COLO829 (cell line): ENCODE results near the gene TNPO2.

ENCODE experiments used
- DNase-seq: peaks from one replicate; pipeline ENCODE4 v3.0.0; 2012; ENCODE audit warnings: low spot score

The TNPO2 gene

DNA sequence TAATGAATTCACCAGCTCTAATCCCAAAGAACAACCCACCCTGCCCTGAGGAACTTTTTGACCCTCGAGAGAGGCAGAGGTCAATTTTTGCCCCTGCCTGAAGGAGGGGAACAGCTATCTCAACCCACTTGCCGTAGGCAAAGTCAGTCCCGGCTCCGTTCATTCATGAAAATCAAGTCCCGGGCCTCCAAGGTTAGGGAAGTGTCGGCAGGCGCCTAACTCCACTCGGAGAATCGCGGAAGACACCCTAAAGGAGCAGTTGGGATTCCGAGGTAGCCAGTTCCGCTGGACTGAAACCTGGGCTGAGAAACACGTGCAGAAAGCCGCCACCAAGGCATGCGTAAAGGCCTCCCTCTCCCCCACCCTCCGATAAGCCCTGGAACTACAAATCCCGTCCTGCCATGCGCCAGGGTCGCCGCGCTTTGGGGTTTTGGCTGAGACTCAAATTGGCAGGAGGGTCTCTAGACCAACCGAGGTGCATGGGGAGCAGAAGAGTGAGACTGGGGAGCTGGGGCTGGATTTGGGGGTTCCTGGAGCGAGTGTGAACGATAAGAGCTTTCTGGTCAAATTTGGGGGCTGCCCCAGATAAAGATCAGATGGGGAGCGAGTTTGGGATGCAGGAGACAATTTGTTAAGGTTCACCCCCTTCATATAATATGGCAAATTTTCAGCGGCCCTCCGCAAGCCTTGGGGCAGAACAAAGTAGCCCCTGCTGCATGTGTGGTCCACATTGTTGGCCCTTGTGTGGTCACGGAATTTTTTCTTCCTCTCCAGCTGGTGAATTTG, at the start of gene TNPO2:
TSS of gene TNPO2 (minus strand) at position 292 of the 786 bp plus-strand sequence. CDS start 2,955 bp downstream, outside the sequence.
- peak; percentile 60 for DNase-seq

DNA sequence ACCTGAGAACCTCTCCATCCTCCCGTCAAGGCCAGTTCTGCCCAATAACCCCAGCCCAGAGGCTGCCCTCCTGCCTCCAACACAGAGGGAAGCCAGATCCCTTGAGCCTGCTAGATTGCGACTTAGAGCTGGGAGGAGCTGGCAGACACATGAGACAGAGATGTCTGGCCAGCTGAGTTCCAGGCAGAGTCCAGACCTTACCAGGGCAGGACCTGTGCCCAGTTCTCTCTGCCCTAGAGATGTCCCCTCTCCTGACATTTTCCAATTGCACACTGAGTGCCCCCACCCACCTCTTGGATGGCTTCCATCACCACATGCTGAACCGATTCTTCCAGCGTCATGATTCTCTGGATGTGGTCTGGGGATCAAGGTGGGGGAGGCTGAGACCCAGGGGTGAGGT, 48.6 kb upstream of the TNPO2 start:
- no peak for DNase-seq

DNA sequence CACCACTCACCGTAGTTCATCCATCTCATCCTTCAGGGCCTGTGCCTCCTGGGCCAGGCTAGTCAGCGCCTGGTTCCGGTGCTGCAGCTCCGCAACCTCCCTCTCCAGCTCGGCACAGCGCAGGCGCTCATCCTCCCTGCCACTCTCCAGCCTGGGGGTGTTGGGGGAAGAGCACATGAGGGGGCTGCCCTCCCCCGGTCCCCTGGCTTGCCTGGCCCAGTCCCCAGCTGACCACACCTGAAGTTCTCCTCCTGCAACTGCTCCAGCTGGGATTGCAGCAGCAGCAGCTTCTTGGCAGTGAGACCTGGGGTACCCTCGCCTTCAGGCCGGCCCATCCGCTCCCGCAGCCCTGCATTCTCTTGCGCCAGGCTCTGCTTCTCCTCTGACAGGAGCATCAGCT, 47.2 kb upstream of the TNPO2 start:
- no peak for DNase-seq

- no peak for DNase-seq
Observed at GRCh38 chr19:12769689-12770088, 46.0 kb upstream of the TNPO2 start.

GRCh38 chr19:12767666-12768065, 43.9 kb upstream of the TNPO2 start:
- DNase-seq: no peak

- no peak for DNase-seq
Observed at GRCh38 chr19:12767150-12767549, 43.4 kb upstream of the TNPO2 start.

DNA sequence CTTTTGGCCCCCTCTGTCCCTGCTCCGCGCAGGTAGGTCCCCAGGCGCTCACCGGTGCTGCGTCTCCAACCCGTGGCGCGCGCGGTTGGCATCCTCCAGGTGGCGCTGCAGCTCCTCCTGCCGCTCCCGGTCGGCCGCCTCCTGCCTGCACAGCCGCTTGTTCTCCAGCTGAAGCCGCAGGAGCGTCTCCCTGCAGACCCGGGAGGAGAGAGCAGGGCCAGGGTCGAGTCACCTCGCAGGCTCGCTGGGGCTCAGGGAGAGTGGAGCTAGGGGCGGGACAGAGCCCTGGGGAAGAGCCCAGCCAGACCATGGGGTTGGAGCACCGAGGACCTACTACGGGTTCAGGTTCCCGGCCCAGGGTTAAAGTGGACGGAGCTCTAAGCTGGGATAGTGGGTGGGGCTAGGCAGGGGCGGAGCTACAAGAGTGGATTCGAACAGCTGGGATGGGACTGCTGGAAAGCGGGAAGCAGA, 42.4 kb upstream of the TNPO2 start:
- no peak for DNase-seq

- DNase-seq: no peak
Observed at GRCh38 chr19:12764698-12765097, 41.0 kb upstream of the TNPO2 start.

- no peak for DNase-seq
Observed at GRCh38 chr19:12763100-12763499, 39.4 kb upstream of the TNPO2 start.

DNA sequence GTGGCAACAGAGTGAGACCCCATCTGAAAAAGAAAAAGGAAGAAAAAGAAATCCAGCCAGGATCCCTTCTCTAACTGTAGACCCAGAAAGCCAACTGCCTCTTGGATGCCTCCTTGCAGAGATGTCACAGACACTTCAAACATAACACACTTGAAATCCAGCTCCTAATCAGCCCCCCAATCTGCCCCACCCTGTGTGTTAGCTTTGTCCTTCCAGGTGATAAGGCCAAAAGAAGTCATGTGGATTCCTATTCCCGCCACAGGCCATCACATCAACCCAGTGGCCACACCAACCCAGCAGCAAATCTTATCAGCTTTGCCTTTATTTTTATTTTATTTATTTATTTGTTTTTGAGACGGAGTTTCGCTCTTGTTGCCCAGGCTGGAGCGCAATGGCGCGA, 36.0 kb upstream of the TNPO2 start:
- no peak for DNase-seq

- peak; percentile 54 for DNase-seq
Observed at GRCh38 chr19:12757544-12758274, 34.0 kb upstream of the TNPO2 start.

- DNase-seq: no peak
Observed at GRCh38 chr19:12756150-12756883, 32.6 kb upstream of the TNPO2 start.

- no peak for DNase-seq
Observed at GRCh38 chr19:12754465-12755196, 30.9 kb upstream of the TNPO2 start.

DNA sequence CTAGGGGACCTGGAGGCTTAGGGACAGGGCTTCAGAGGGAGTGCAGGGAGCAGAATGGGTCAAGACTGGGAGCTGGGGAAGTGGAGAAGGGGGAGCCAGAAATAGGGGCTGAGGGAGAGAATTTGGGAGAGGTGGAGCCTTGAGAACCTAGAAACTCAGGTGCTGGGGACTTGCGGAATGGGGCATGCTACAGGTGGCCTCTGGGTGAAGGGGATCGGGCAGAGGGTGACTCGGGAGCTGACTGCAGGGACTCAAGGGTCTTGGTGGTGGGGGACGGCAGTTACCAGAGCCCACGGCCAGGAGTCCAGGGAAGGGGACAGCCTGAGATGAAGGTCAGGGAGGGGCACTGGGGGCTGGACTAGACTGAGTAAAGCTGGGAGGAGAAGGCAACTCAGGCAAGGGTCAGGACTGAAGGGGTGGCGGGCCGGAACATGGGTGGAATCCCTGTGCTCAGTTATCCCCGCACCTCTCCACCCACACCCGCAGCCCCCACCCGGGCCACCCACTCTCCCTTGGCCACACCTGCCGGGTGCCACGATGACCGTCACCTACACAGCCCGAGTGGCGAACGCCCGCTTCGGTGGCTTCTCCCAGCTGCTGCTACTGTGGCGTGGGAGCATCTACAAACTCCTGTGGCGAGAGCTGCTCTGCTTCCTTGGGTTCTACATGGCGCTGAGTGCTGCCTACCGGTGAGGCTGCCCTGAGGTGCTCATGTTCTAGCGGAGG, 28.5 kb upstream of the TNPO2 start:
- no peak for DNase-seq

DNA sequence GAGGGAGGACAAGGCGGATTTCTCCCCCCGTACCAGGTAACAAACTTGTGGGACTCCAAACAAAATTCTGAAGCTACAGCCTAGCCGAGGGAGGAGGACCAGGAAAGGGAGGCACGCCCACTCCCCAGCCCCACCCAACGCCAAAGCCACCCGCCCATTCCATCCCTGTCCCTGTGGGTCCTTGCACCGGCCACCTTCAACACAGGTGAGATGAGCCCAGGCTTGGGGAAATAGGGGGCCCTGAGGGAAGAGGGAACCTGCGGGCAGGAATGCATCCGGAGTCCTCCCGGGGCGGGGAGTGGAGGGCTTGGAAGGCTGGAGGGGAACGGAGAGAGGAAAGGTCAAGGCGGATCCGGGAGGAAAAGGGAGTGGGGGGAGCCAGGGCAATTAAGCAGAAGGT, 27.9 kb upstream of the TNPO2 start, which contains the start of gene BEST2:
TSS of gene BEST2 (plus strand) at position 157 of the 400 bp plus-strand sequence. CDS start 802 bp downstream, outside the sequence.
- DNase-seq: no peak

DNA sequence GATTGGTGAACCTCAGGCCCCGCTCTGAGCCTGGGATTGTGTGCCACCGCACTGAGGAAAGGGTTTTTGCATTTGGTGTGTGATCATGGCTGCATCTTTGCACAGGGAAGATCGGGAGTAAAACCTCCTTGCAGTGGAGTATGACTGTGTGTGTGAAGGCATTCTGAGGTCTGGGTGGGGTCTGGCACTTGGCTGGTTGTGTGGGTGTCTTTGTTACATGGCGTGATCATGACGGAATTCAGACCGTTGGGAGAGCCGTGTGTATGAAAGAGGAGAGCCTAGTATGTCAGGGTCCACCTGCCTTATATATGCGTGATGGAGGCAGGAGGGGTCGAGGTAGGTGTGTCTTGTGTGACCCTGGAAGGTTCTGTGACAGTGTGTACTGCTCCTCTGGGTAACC, 27.1 kb upstream of the TNPO2 start:
- no peak for DNase-seq

DNA sequence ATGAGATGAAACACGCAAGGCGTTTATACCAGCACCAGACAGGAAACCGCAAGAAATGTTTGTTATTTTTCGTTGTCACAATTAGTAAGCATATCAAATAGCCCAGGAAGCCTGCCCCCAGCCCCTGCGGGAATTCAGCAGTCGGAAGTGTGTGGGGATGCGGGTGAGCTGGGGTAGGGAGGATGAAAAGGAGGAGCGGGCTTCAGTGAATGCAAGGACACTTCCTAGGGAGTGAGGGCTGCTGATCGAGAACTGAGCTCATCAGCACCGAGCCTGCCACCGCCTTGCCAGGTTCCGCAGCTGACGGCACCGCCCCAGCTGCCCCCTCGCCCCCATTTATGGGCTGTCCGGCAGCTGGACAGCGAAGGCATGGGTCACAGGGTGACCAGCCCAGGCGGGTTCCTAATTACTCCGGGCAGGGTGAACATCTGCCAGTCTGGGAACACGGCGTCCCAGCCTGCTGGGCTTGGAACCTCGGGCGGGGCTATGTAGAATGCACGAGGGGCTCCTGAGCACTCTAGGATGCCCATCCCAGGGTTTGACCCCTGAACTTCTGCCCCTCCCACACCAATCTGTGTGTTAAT, 26.3 kb upstream of the TNPO2 start:
- no peak for DNase-seq

- no peak for DNase-seq
Observed at GRCh38 chr19:12748489-12748888, 24.8 kb upstream of the TNPO2 start.

DNA sequence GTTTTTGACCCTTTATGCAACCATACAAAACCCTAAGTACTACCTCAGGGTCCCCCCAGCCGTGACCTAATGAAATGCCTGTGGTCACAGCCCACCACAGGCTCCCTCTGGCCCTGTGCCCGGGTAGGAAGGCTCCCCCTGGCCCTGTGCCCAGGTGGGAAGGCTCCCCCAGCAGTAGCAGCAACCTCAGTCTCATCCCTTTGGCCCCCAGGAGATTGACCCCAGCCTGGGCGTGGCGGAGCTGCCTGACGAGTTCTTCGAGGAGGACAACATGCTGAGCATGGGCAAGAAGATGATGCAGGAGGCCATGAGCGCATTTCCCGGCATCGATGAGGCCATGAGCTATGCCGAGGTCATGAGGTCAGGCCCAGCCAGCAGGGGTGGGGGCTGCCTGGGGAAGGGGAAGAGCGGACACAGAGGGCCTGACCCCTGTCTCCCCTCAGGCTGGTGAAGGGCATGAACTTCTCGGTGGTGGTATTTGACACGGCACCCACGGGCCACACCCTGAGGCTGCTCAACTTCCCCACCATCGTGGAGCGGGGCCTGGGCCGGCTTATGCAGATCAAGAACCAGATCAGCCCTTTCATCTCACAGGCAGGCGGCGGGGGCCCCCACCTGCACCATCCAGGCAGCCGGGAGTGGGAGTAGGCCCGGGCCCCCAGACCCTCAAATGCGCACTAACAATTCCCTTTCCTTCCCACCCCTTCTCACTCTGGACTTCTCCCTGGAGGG, 21.6 kb upstream of the TNPO2 start:
- DNase-seq: no peak

- no peak for DNase-seq
Observed at GRCh38 chr19:12737835-12738351, 14.2 kb upstream of the TNPO2 start.
